HL-60/S4 treated with phorbol 12-myristate 13-acetate at 8.2 ng/mL for 4 days and 3 days (cell line): ENCODE data around the gene HCFC1.

Experiments used
- in situ Hi-C: fragments of 300-500 bp; cut with MboI; formaldehyde crosslinking; loops from 2 replicates; pipeline ENCODE4 v1.15.0; 2022; ENCODE audit warnings: low sequenced_read_pairs

HCFC1 gene

DNA sequence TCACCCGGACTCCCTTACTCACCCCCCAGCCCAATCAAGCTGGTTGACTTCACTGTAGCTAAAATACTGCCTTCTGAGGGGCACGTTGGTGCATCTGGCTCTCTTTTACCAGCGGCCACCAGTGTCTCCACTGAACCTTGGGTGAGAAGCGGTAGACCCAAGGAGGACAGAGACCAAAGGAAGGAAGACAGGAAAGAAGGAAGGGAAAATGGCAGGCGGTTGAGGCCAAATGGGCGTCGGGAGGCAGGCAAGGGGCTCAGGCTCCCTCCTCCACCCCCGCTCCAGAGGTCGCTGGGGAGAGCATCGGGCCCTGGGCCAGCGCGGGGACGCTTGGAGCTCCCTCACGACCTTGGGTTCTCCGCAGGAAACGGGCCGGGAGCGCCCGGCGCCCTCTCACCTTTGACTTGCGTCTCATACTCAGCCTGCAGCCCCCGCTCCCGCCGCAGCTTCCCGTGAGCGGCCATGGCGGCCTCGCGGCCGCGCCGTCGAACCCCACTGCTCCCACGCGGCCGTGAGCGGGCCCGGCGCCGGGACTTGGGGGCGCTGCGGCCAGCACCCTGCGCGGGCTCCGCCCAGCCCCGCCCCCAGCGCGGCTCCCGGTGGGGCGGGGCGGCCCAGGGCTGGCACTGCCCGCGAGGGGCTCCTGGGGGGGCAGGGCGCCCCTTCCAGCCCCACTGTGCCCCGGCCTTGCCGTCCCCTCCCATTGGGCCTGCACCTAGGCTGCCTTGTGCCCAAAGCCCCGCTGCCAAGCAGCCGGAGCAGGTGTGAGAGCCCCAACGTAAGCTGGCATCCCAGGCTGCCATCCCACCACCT lies 45.7 kb downstream of the HCFC1 start, which contains the start of gene ARHGAP4:
Gene ARHGAP4, minus strand, starts transcription at position 526 of the 813 bp plus-strand sequence. Its CDS starts 62 bp downstream, at position 464.
- in situ Hi-C loops = no loop called here

DNA sequence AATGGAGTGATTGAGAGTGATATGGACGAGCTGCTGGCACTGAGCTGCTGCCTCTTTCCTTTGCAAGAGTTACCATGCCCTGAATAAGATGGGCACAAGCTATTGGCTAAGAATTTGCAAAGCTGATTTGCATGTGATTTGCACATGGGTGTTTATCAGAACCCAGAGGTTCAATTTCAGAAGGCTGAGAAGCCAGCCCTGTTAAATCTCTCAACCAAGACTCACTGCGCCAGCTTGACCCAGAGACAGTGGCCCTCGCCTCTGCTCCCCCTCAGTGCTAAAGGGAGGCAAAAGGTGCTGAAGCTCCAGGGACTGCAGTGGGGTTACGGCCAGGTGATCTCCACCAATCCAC lies 46.3 kb downstream of the HCFC1 start:
- in situ Hi-C loops = no loop called here

DNA sequence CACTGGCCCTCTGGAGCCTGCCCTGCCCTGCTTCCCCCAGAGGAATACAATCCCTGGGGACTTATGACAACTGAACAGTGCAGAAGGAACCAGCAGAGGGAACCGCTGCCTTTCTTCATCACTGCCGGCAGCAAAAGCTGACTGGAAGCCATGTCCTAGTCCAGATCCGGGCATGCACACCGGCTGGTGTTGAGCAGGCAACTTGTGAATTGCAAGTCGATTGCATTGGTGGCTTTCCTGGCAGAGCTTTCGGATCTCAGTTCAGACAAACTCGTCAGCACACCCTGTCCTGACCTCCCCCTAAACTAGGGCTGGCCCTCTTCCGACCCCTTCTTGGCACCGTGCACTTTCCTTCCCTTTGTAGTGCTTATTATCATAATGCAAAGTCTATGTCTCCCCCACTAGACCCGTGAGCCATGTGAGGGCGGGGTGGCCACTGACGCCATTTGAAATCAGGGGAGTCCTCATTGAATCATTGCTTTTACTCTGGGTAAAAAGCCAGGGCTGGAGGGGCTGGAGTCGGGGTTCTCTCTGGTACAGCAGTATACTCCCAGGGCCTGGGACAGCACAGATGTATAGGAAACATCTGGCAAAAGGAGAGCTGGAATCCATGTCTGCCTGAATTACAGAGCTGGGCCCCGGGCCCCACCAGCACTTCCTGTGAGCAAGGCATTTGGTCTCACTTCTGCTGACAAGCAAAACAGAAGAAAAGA lies 47.3 kb downstream of the HCFC1 start:
- in situ Hi-C loops = no loop called here

DNA sequence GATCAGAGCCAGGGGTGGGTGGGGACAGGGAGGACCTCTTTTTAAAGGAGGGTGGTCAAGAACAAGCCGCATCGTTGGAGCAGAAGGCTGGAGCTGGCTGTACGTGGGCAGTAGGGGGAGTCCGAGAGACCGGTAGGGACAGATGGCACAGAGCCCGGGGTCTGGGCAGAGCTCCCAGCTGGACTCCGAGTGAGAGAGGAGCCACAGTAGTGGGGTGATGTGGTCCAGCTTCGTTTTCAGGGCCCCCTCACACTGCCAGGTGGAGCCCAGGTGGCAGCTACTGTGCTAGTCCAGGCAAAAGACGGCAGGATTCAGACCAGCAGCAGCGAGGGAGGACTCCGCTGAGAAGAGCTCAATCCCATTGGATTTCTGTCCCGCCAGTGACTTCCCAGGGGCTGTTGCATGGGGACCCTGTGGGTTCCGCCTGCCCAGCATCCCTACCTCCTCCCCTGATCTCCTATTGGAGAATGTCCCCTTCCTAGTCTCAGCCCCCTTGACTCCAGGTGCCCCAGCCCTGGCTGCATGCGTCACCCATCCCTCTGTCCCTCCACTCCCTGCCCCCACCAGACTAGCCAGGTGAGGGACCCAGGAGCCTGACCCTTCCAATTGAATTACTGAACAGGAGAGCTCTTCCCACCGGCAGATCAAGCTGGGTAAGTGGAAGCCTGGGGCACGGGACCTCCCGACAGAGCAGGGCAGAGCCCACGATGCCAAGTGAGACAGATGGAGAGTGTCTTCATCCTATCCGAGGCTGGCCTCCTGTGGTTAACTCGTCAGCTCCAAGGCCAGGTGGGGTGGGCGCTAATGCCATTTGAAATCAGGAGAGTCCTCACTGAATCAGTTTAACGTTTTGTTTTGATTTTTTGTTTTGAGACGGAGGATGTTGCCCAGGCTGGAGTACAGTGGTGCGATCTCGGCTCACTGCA lies 48.4 kb downstream of the HCFC1 start:
- in situ Hi-C loops = no loop called here

DNA sequence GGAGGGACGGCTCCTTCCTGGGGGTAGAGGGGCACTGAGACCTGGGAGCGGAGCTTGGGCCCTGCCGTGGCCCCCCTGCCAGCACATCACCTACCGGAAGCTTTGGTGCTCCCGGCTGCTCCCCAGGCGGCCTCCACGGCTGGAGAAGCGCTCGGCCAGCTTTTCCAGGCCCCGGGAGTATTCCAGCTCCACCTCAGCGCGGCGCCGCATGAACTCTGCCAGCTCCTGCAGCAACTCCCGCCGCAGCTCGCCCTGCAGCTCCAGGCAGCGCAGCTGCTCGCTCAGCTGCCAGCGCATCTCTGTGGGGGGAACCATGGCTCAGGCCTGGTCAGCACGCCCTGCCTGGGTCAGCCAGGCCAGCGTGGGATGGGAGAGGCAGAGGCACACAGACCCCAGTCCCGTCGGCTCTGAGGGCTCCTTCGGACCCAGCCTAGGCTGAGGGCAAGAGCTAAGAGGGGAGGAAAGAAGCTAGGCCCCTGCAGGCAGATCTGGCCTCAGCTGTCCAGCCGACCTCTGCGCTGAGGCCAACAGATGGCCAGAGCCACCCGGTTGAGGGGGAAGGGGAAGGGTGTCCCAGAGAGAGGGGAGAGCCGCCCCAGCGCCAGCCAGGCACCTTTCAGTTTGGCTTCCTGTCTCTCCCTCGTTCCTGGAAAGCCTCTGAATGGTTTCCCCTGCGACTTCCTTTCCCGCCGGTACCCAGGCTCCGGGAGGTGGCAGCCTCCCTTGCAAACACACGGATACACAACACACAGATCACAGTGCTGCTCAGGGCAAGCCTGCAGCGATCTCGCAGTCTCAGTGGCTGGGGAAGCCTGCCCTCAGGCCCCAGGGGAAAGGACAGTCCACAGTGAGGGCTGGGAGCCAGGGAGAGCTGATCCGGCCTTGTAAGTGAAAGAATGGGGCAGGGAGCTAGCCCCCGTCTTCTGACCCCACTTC lies 49.8 kb downstream of the HCFC1 start:
- in situ Hi-C loops = no loop called here

DNA sequence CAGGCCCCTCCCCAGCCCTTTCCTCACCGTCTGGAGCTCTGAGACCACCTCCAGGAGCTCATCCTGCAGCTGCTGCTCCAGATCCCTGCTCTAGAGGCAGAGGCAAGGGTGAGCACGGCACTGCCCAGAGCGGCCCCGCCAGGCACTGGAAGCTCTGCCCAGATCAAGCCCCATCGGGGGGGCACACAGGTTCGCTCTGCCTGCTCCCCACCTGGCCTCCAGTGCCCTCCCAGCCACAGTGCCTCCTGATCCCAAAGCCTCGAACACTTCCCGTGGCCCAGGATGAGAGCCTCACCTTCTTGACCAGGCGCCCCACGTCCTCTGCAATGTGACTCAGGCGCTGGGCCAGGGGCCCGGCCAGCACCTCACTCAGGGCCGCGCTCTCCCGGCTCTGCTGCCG lies 50.5 kb downstream of the HCFC1 start:
- in situ Hi-C loops = no loop called here

DNA sequence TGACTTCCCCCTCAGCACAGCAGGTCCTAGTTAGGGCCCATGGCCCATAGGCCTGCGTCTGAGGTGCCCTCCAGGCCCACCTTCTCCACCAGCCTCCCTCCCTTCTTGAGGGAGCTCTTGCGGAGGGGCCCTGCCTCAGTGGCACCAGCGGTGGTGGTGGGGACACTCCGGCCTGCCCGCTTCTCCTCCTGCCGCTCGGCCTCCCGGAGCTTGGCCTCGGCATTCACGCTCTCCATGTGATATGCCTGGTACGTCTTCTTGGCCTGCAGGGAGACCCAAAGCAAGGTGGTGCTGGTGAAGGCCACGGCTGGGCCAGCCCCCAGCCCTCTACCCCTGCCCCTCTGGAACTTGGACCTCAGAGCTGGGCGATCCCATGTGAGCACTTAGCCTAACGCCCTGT lies 51.1 kb downstream of the HCFC1 start:
- in situ Hi-C loops = no loop called here

DNA sequence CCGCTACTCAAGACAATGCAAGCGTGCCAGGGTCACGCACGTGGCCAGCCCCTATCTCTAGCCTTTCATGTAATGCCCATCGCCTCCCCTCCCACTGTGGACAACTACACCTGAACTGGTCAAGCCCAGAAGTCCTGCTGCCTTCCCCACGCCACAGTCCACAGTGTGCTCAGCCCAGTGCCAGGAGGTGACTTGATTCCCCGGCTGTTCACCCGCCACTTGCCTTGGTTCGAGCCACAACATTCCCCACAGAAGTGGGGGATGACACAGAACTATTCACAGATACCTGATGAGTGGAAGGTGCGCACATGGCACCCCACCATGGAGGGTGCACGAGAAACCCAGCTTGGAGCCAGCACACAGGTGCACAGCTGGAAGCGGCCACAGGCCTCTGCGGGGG lies 52.3 kb downstream of the HCFC1 start:
- in situ Hi-C loops = no loop called here

DNA sequence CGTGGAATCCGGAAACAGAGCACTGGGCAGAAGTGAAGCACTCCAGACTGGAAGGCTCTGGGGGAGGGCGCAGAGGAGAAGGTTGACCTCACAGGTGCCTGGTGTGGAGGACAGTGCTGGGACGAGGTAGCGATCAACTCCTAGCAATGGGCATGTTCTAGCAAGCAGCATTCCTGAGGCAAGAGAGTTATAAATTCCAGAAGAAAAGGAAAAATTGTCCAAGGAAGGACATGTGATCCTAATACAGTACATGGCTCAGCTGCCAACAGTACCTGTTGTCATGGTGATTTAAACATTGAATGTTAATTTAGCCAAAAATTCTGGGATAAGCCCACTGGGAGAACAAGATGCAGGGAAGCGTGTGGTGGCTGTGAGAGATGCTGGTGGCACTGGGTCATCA lies 53.7 kb downstream of the HCFC1 start:
- in situ Hi-C loops = no loop called here

DNA sequence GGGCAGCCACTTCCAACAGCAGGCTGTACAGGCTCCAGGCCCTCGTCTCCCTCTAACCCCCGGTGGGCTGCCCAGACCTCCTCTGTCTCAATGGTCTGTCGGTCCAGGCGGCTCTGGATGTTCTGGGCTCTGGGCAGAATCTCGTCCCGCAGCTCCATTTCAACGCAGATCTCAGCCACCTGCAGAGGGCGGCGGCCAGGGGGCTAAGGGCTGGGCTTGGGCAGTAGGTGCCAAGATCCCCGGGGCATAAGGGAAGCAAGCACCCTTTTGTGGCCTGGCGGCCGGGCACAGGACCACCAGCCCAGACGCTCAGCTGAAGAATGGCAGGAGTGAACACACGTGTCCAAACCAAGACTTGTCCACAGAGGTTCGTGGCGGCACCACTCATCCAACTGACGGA lies 57.9 kb downstream of the HCFC1 start:
- in situ Hi-C loops = no loop called here

DNA sequence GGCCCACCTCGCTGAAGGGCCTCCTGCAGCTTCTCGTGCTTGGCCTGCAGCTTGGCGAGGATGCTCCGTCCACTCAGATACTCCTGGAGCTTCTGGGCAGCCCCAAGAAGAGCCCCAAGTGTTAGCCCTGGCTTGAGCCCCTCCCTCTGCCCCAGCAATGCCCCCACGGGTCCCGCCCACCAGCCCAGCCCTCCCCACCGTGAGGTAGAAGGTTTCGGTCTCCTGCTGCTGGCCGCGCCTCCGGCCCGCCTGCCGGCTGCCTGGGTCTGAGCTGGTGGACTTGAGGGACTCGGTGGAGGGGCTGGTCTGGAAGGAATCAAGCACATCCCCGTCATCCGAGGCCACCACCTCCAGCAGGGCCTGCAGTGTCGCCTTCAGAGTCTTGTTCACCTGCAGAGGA lies 58.4 kb downstream of the HCFC1 start:
- in situ Hi-C loops = no loop called here

DNA sequence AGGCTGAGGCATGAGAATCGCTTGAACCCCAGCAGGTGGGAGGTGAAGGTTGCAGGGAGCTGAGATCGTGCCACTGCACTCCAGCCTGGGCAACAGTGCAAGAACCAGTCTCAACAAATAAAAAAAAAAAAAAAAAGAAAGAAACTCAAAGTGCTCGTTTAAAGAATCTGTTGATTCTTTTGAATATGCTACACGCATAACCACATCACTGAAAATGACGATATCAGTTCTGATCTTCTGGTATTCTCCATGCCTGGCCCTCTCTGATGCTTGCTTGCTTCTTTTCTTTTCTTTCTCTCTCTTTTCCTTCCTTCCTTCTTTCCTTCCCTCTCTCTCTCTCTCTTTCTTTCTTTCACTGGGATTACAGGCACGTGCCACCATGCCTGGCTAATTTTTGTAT lies 59.8 kb downstream of the HCFC1 start:
- in situ Hi-C loops = no loop called here

DNA sequence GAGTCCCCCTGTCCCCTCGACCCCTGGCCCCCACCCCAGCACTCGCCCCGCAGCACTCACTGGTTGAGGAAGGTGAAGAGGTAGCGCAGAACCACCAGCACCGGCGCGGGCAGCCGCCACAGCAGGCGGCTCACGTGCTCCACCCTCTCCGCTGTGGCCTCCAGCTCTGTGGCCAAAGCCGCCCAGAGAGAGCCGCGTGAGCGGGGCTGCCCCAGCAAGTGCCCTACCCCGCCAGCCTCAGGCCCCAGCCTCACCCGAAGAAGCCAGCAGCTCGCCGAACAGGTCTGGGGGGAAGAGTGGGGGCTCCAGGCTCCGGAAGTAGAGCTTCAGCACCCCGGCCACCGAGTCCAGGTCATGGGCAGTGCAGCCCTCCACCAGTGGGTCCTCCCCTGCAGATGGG lies 61.2 kb downstream of the HCFC1 start:
- in situ Hi-C loops = no loop called here

DNA sequence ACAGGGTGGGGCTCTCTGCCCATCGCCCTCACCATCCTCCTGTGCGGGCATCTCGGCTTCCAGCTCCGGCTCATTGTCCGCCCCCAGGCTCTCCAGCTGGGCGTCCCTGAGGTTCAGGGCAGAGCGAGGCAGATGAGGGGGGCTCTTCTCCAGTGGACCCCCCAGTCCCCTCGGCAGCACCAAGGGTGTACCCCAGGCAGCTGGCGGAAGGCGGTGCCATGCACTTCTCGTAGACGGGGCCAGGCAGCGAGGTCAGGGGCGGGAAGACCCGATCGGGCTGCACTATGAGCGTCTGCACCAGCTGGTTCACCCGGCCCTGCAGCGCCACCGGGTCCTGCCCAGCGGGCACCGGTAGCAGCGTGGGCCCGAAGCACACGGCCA lies 61.6 kb downstream of the HCFC1 start:
- in situ Hi-C loops = no loop called here

DNA sequence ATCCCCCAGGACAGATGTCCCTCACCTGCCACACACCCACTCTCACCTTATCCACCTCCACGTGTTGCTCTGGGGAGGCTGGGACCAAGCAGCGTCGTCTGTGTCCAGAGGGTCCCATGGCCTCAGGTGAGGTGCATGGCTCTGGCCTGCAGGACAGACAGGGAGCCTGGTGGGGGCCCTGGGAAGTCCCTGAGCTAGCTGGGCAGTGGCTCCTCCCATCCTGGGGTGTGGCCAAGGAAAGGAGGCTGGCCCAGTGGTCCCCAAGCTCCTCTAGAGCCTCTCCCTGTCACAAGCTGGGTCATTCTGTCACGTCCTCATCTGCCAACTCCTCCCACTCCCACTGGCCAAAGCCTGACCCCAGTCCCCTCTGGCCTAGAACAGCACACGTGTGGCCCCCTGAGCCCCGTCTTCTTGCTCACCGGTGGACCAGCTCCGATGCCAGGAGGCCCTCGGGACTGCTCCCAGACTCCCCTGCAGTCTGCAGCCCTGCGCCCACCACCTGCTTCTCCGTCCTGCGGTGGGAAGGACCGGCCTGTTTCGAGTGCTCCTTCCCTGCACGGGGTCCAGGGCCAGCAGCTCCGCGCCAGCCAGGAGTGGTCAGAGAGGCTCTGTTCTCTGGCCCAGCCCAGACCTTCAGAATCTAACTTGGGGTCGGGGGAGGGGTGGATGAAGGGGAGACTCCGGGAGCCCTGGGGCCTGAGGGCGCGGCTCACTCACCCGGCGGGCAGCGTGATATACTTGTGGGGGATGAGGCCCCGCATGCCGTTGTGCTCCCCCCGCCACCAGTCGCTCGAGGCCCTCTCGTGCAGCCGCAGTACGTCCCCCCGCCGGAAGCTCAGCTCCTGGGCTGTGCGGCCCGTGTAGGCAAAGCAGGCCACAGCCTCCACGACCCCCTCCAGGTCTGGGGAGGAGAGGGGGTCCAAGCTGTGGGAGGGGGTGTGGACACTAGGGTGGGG lies 62.3 kb downstream of the HCFC1 start:
- in situ Hi-C loops = no loop called here

DNA sequence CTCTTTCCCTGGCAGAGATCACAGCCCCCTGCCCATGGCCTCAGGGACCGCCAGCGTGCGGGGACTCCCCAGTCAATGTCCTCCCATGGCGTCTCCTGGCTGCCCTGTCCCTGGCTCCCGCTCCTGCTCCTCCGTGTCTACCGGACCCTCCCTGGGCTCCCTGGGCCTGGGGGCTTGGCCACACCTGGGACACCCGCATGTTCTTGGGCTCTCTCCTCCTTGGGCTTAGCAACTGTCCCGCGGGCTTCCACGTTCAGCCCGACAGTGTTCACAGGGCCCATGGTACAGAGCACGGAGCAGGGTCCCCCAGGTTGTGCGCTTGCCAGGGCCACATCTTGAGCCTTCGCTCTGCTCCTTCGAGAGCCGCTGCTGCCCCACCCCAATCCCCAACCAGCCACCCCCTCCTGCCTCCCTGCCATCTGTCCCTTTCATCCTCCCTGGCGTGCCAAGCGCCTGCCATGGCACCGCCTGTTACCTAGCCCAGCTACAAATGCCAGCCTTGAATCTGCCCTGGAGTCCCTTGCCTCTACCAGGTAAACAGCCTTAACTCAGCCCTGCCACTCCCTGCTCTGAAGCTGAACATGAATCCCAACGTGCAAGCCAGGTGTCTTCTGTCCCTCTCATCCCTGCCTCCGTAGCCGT lies 63.3 kb downstream of the HCFC1 start:
- in situ Hi-C loops = no loop called here

DNA sequence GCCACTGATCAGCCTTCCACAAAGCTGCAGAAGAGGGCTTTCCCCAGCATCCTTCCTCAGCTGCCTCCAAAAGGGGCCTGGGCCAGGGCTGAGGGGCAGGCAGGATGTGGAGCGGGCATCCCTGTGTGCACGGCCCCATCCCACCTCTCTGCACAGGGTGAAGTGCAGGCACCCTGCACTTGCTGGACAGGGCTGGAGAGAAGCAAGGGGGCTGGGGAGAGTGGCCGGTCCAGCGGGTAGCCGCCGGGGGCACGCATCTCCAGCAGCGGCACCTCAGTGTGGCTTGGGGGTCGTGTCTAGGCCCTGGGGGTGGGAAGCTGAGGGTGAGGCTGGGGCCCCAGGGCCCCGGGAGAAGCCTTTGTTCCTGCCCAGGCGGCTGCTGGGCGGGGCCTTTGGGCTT lies 64.2 kb downstream of the HCFC1 start:
- in situ Hi-C loops = no loop called here

DNA sequence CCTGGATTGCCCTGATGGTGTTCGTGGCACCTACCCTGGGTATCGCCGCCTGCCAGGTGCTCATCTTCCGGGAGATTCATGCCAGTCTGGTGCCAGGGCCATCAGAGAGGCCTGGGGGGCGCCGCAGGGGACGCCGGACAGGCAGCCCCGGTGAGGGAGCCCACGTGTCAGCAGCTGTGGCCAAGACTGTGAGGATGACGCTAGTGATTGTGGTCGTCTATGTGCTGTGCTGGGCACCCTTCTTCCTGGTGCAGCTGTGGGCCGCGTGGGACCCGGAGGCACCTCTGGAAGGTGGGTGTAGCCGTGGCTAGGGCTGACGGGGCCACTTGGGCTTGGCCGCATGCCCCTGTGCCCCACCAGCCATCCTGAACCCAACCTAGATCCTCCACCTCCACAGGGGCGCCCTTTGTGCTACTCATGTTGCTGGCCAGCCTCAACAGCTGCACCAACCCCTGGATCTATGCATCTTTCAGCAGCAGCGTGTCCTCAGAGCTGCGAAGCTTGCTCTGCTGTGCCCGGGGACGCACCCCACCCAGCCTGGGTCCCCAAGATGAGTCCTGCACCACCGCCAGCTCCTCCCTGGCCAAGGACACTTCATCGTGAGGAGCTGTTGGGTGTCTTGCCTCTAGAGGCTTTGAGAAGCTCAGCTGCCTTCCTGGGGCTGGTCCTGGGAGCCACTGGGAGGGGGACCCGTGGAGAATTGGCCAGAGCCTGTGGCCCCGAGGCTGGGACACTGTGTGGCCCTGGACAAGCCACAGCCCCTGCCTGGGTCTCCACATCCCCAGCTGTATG lies 65.3 kb downstream of the HCFC1 start:
- in situ Hi-C loops = no loop called here
